Coronary artery (tissue), 2 donors: ENCODE data around the gene NDUFS6.

ENCODE experiments used
- DNase-seq: peaks from one replicate; pipeline ENCODE4 v3.0.0-alpha.2; 2017; ENCODE audit warnings: low spot score
- H3K27ac ChIP-seq, 2 donors: fragments of 200-600 bp; sonication (generic); one replicate each; pipeline ENCODE4 v1.5.1; 2016 to 2019
- H3K4me3 ChIP-seq: fragments of 200-600 bp; sonication (generic); 2 replicates; pipeline ENCODE4 v1.5.1; 2016; ENCODE audit warnings: mild to moderate bottlenecking, moderate library complexity
- CTCF ChIP-seq: fragments of 200-600 bp; sonication (generic); IDR thresholded peaks from one replicate; pipeline ENCODE4 v1.5.1; 2019; ENCODE audit warnings: antibody characterized with exemption

The NDUFS6 gene

GRCh38 chr5:1844708-1845436 lies 43.7 kb downstream of the NDUFS6 start:
- Histone ChIP-seq H3K4me3 (no peak overlapping the region), H3K27ac (no peak overlapping the region)
- no peak for DNase-seq
- no peak for TF ChIP-seq CTCF

- no peak for TF ChIP-seq CTCF
- H3K4me3 ChIP-seq: no peak overlapping the region
- no peak overlapping the region for H3K27ac ChIP-seq
- DNase-seq: no peak
Measured at GRCh38 chr5:1845696-1846095, 44.5 kb downstream of the NDUFS6 start.

- DNase-seq: no peak
Measured at GRCh38 chr5:1846583-1846982, 45.4 kb downstream of the NDUFS6 start.

GRCh38 chr5:1847056-1847455 lies 45.8 kb downstream of the NDUFS6 start:
- TF ChIP-seq CTCF: no peak

More at GRCh38 chr5:1846583-1846982, 45.4 kb downstream of the NDUFS6 start:
- no peak for TF ChIP-seq CTCF
- no peak overlapping the region for H3K27ac ChIP-seq
- no peak overlapping the region for H3K4me3 ChIP-seq

GRCh38 chr5:1847611-1848010 lies 46.4 kb downstream of the NDUFS6 start:
- no peak for DNase-seq

More at GRCh38 chr5:1847056-1847455, 45.8 kb downstream of the NDUFS6 start:
- no peak for DNase-seq
- no peak overlapping the region for H3K27ac ChIP-seq
- no peak overlapping the region for H3K4me3 ChIP-seq

GRCh38 chr5:1850324-1851154 lies 49.3 kb downstream of the NDUFS6 start:
- Histone ChIP-seq H3K4me3 (no peak overlapping the region), H3K27ac (no peak overlapping the region)
- no peak for DNase-seq
- TF ChIP-seq CTCF: no peak

More at GRCh38 chr5:1847611-1848010, 46.4 kb downstream of the NDUFS6 start:
- H3K27ac ChIP-seq: no peak overlapping the region
- no peak for TF ChIP-seq CTCF
- no peak overlapping the region for H3K4me3 ChIP-seq
